MM.1S (cell line): ENCODE measurements around the gene BEAN1.

Source experiments
- DNase-seq: peaks from one replicate; pipeline ENCODE4 v3.0.0-alpha.2; 2015
- H2AFZ ChIP-seq: fragments of 300-600 bp; sonication (generic); 2 replicates; pipeline ENCODE4 v1.6.0; 2016; ENCODE audit warnings: antibody characterized with exemption, low read length
- H3F3A ChIP-seq: fragments of 300-600 bp; sonication (generic); 2 replicates; pipeline ENCODE4 v1.6.1; 2016; ENCODE audit warnings: mild to moderate bottlenecking, antibody characterized with exemption, low read length, moderate library complexity, mixed read lengths; ENCODE audit not compliant: insufficient read depth
- H3K27ac ChIP-seq: fragments of 300-600 bp; sonication (generic); 2 replicates; pipeline ENCODE4 v1.5.1; 2016; ENCODE audit warnings: mild to moderate bottlenecking, low read length
- H3K27me3 ChIP-seq: fragments of 300-600 bp; sonication (generic); replicated peaks from 2 replicates; pipeline ENCODE4 v1.6.0; 2016; ENCODE audit warnings: low read length; ENCODE audit not compliant: insufficient read depth
- H3K36me3 ChIP-seq: fragments of 300-600 bp; sonication (generic); replicated peaks from 2 replicates; pipeline ENCODE4 v1.6.1; 2016; ENCODE audit warnings: mild to moderate bottlenecking, low read length, mixed read lengths; ENCODE audit not compliant: insufficient read depth
- H3K4me1 ChIP-seq: fragments of 300-600 bp; sonication (generic); 2 replicates; pipeline ENCODE4 v1.6.1; 2016; ENCODE audit warnings: low read length, mixed read lengths
- H3K4me2 ChIP-seq: fragments of 300-600 bp; sonication (generic); 2 replicates; pipeline ENCODE4 v1.6.0; 2016; ENCODE audit warnings: low read depth, low read length
- H3K4me3 ChIP-seq: fragments of 300-600 bp; sonication (generic); 2 replicates; pipeline ENCODE4 v1.5.1; 2016; ENCODE audit warnings: low read length, mixed read lengths
- H3K79me2 ChIP-seq: fragments of 300-600 bp; sonication (generic); 2 replicates; pipeline ENCODE4 v1.6.1; 2016; ENCODE audit warnings: mixed run types, low read length, mixed read lengths
- H3K9ac ChIP-seq: fragments of 300-600 bp; sonication (generic); 2 replicates; pipeline ENCODE4 v1.6.1; 2016; ENCODE audit warnings: low read length, mixed read lengths
- H3K9me2 ChIP-seq: fragments of 300-600 bp; sonication (generic); replicated peaks from 2 replicates; pipeline ENCODE4 v1.6.1; 2016; ENCODE audit warnings: mild to moderate bottlenecking, low read length, mixed read lengths; ENCODE audit not compliant: insufficient read depth
- H3K9me3 ChIP-seq: fragments of 300-600 bp; sonication (generic); replicated peaks from 2 replicates; pipeline ENCODE4 v1.6.1; 2016; ENCODE audit warnings: mild to moderate bottlenecking, low read length, mixed read lengths; ENCODE audit not compliant: insufficient read depth
- H4K20me1 ChIP-seq: fragments of 300-600 bp; sonication (generic); 2 replicates; pipeline ENCODE4 v1.6.1; 2016; ENCODE audit warnings: mild to moderate bottlenecking, low read length, moderate library complexity, mixed read lengths; ENCODE audit not compliant: insufficient read depth
- EZH2 ChIP-seq: fragments of 300-600 bp; sonication (generic); optimal IDR thresholded peaks from 2 replicates; pipeline ENCODE3; 2017; ENCODE audit warnings: low read depth, mild to moderate bottlenecking, antibody characterized with exemption, low read length, mixed read lengths
- EZH2phosphoT487 ChIP-seq: fragments of 300-600 bp; sonication (generic); IDR thresholded peaks from 2 replicates; pipeline ENCODE4 v1.6.1; 2018; ENCODE audit warnings: antibody characterized with exemption, low read length
- TF ChIP-seq, protein P1 (sequence below): fragments of 300-600 bp; sonication (generic); IDR thresholded peaks from 2 replicates; pipeline ENCODE4 v1.5.1; 2016; ENCODE audit warnings: antibody characterized with exemption, low read length, mixed read lengths

BEAN1 gene

DNA sequence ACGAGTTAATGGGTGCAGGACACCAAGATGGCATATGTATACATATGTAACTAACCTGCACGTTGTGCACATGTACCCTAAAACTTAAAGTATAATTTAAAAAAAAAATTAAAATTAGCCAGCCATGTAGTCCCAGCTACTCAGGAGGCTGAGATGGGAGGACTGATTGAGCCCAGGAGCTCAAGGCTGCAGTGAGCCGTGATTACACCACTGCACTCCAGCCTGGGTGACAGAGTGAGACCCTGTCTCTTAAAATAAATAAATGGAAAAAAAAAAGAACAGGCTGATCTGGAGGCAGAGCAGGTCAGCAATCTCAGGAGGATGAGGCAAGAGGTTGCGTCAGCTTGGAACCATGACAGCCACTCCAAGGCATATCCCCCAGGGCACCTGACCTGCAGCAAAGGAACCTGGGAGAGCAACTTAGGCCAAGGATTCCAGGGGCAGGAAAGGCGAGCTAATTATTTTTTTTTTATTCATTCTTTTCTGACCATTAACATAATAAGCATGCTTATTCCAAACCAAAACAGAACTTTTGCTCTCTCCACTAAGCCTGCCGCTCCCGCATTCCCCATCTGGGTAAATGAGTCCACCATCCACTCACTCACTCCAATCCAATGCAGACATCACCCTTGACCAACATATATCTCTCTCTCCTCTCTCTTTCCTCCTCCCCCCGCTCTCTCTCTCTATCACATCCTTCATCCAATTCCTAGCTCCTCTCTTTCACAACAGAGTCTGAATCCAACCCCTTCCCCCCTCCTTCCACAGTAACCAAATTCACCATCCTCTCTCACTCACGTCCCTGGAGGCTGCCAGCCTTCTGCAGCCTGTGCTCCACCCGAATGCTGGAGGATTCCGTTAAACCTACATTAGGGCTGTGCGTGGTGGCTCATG lies 75.2 kb downstream of the BEAN1 start:
- no peaks in the 10 kb centered on the region for H3K79me2 ChIP-seq
- no peak overlapping the region for H2AFZ ChIP-seq
- no peak overlapping the region for H3K9ac ChIP-seq
- H4K20me1 ChIP-seq, result no peaks in the 10 kb centered on the region
- H3F3A ChIP-seq, result no peaks in the 10 kb centered on the region
- no peak overlapping the region for H3K27ac ChIP-seq
- no peak overlapping the region for H3K4me3 ChIP-seq
- H3K9me2 ChIP-seq, result no peaks in the 10 kb centered on the region
- no peaks in the 10 kb centered on the region for H3K9me3 ChIP-seq
- H3K36me3 ChIP-seq, result no peaks in the 10 kb centered on the region
- no peak overlapping the region for H3K4me2 ChIP-seq
- no peaks in the 10 kb centered on the region for H3K4me1 ChIP-seq
- DNase-seq, result no peak
- TF ChIP-seq, protein P1, sequence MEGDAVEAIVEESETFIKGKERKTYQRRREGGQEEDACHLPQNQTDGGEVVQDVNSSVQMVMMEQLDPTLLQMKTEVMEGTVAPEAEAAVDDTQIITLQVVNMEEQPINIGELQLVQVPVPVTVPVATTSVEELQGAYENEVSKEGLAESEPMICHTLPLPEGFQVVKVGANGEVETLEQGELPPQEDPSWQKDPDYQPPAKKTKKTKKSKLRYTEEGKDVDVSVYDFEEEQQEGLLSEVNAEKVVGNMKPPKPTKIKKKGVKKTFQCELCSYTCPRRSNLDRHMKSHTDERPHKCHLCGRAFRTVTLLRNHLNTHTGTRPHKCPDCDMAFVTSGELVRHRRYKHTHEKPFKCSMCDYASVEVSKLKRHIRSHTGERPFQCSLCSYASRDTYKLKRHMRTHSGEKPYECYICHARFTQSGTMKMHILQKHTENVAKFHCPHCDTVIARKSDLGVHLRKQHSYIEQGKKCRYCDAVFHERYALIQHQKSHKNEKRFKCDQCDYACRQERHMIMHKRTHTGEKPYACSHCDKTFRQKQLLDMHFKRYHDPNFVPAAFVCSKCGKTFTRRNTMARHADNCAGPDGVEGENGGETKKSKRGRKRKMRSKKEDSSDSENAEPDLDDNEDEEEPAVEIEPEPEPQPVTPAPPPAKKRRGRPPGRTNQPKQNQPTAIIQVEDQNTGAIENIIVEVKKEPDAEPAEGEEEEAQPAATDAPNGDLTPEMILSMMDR, result no peak
- no peak for TF ChIP-seq EZH2phosphoT487
- no peak for TF ChIP-seq EZH2
- no peaks in the 10 kb centered on the region for H3K27me3 ChIP-seq

DNA sequence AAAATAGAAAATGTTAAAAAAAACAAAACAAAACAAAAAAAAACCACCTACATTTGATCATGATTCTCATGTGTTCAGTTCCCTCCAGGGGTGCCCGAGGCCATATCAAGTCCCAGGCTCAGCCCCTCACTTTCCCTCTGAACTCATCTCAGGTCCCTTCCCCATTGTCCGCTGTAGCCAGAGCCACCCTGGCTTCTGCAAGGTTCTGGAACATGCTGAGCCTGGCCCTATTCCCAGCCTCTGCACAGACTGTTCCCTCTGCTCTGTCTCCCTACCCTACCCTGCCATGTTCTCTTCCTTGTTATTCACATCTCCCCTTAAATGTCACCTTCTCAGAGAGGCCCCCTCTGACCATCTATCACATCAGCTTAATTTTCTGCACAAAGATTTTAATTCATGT lies 75.9 kb downstream of the BEAN1 start:
- Histone ChIP-seq H4K20me1 (no peaks in the 10 kb centered on the region), H3K27me3 (no peaks in the 10 kb centered on the region), H3K9ac (no peak overlapping the region), H3K4me3 (no peak overlapping the region), H2AFZ (no peak overlapping the region), H3K27ac (no peak overlapping the region), H3K4me1 (no peaks in the 10 kb centered on the region), H3K4me2 (no peak overlapping the region), H3F3A (no peaks in the 10 kb centered on the region), H3K79me2 (no peaks in the 10 kb centered on the region), H3K9me3 (no peaks in the 10 kb centered on the region), H3K9me2 (no peaks in the 10 kb centered on the region), H3K36me3 (no peaks in the 10 kb centered on the region)
- TF ChIP-seq EZH2phosphoT487 (no peak), EZH2 (no peak)
- TF ChIP-seq, protein P1, result no peak
- no peak for DNase-seq

DNA sequence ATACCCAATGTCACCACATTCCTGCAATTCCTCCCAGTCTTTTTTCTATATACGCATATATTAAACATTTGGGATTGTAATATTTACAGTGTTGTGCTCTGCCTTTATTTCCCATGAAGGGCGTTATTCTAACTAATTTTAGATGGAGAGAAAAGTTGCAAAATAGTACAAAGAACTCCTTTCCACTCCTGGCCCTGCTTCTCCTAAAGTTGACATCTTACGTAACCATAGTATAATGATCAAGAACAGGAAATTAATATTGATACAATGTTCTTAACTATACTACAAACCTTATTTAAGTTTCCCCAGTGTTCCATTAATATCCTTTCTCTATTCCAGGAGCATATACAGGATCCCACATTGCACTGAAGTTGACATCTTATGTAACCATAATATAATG lies 76.5 kb downstream of the BEAN1 start:
- no peak overlapping the region for H3K27ac ChIP-seq
- H3K4me2 ChIP-seq, result no peak overlapping the region
- no peak overlapping the region for H2AFZ ChIP-seq
- no peak for DNase-seq
- no peaks in the 10 kb centered on the region for H3K9me2 ChIP-seq
- no peaks in the 10 kb centered on the region for H3K4me1 ChIP-seq
- H4K20me1 ChIP-seq, result no peaks in the 10 kb centered on the region
- H3K9ac ChIP-seq, result no peak overlapping the region
- no peaks in the 10 kb centered on the region for H3F3A ChIP-seq
- TF ChIP-seq EZH2 (no peak), EZH2phosphoT487 (no peak)
- TF ChIP-seq, protein P1, result no peak
- no peaks in the 10 kb centered on the region for H3K27me3 ChIP-seq
- H3K4me3 ChIP-seq, result no peak overlapping the region
- no peaks in the 10 kb centered on the region for H3K79me2 ChIP-seq
- H3K36me3 ChIP-seq, result no peaks in the 10 kb centered on the region
- H3K9me3 ChIP-seq, result no peaks in the 10 kb centered on the region
